Measurements from ENCODE around the gene ASB10.

- TF ChIP-seq CTCF (IDR thresholded peaks at IDR 0.05) (no peak), POLR2A (IDR thresholded peaks at IDR 0.05) (no peak)
These were observed 12.6 kb downstream of the ASB10 start for GRCh38 chr7:151174246-151175046.

Data from esophagus squamous epithelium (tissue), 4 donors.